Astrocyte (in vitro differentiated cells and primary cell): Measurements from ENCODE around the gene CD200.

ENCODE experiments used
- CTCF ChIP-seq: IDR thresholded peaks from 2 replicates; pipeline ENCODE4 v1.5.1; 2011; ENCODE audit warnings: low read depth, mild to moderate bottlenecking, inconsistent platforms, low read length, moderate library complexity; ENCODE audit not compliant: insufficient read depth
- EZH2 ChIP-seq: IDR thresholded peaks from 2 replicates; pipeline ENCODE4 v1.6.1; 2012; ENCODE audit warnings: mild to moderate bottlenecking, low read length, inconsistent platforms; ENCODE audit not compliant: insufficient read depth

GRCh38 chr3:112405845-112406244 is 72.9 kb downstream of the CD200 start:
- TF ChIP-seq CTCF = no peak
- no peak for TF ChIP-seq EZH2
